ENCODE measurements around the gene IFI35. TPM values are rescaled to one million over a fixed set of nuclear protein-coding genes. Genes with fewer than 3 reads are reported as not detected.
A peak's percentile ranks its signal among the peaks of the same experiment; 100 is the strongest.

IFI35 gene
- polyA plus RNA-seq, 1 of the 3 experiments (the other 2 are of a cell fraction), result 17.6 TPM

DNA sequence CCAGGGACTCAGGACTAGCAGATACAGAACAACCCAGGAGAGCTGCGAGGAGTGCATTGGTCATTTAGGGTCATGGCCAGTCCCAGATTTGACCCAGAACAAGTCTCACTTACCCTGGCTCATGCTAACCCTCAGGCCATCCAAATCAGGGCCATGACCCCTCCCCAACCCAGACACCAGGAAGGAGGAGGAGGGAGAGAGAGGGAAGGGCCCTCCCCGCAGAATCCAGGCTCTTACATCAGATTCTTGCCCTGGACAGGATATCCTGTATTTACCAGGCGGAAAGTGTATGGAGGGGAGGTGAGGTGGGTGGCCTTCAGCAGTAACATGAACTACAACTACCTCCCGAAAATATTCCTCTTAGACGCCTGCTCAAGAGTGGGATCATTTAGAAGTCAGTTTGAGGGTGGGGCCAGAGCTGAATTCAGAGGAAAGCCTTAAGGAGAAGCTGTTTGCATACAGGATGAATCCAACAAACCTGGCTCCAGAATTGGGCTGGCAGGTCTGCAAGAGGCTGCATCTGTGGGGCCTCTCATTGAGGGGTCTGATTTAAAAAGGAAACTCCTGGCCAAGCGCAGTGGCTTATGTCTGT, 13.5 kb downstream of the IFI35 start:
- H3K4me3 ChIP-seq (ENCODE audit: low read depth in 2 of 2, low read length in 1 of 2), result peak overlapping the region in 1 of 2 experiments; percentile 99; a peak in 2 of 4 replicates
- no peak for DNase-seq
- WGBS (ENCODE audit: low lambda C conversion rate), result 84% methylated on average over 6 of the region's 6 CpGs

More for the DNA sequence above, 13.5 kb downstream of the IFI35 start:
- peaks cover 15 to 24% of the 10 kb centered on the region in 2 experiments for H3K36me3 ChIP-seq (replicated peaks in 1 of 2; ENCODE audit: control insufficient read depth in 1 of 2, insufficient read depth in 2 of 2, low read length in 1 of 2)
- H3K4me1 ChIP-seq (ENCODE audit: control insufficient read depth in 1 of 2, insufficient read depth in 2 of 2, low read depth in 1 of 2, low read length in 1 of 2), result peaks cover 0 to 26% of the 10 kb centered on the region in 2 experiments; a peak in 2 of 4 replicates
- peaks cover 31% of the 10 kb centered on the region for H3K79me2 ChIP-seq (ENCODE audit: insufficient read depth)
- H3K9me3 ChIP-seq, result no peaks in the 10 kb centered on the region
- H3F3A ChIP-seq (replicated peaks; ENCODE audit: insufficient read depth), result peaks cover 6% of the 10 kb centered on the region
- H3K9me2 ChIP-seq, result no peaks in the 10 kb centered on the region
- no peak for TF ChIP-seq CTCF (IDR thresholded peaks at IDR 0.05)
- TF ChIP-seq, protein P1, sequence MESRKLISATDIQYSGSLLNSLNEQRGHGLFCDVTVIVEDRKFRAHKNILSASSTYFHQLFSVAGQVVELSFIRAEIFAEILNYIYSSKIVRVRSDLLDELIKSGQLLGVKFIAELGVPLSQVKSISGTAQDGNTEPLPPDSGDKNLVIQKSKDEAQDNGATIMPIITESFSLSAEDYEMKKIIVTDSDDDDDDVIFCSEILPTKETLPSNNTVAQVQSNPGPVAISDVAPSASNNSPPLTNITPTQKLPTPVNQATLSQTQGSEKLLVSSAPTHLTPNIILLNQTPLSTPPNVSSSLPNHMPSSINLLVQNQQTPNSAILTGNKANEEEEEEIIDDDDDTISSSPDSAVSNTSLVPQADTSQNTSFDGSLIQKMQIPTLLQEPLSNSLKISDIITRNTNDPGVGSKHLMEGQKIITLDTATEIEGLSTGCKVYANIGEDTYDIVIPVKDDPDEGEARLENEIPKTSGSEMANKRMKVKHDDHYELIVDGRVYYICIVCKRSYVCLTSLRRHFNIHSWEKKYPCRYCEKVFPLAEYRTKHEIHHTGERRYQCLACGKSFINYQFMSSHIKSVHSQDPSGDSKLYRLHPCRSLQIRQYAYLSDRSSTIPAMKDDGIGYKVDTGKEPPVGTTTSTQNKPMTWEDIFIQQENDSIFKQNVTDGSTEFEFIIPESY (IDR thresholded peaks at IDR 0.05; ENCODE audit: borderline replicate concordance, low read depth), result no peak
- TF ChIP-seq TAF1 (IDR thresholded peaks at IDR 0.05; ENCODE audit: borderline replicate concordance, low read depth, low read length), result no peak
- no peak for TF ChIP-seq EZH2phosphoT487 (IDR thresholded peaks at IDR 0.05; ENCODE audit: borderline replicate concordance, low read depth)
- TF ChIP-seq USF2 (IDR thresholded peaks at IDR 0.05; ENCODE audit: borderline replicate concordance, low read depth, low read length), result no peak
- TF ChIP-seq, protein P2, sequence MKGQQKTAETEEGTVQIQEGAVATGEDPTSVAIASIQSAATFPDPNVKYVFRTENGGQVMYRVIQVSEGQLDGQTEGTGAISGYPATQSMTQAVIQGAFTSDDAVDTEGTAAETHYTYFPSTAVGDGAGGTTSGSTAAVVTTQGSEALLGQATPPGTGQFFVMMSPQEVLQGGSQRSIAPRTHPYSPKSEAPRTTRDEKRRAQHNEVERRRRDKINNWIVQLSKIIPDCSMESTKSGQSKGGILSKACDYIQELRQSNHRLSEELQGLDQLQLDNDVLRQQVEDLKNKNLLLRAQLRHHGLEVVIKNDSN (IDR thresholded peaks at IDR 0.05; ENCODE audit: borderline replicate concordance, low read depth), result no peak
- no peak for TF ChIP-seq ELF1 (IDR thresholded peaks at IDR 0.05)
- TF ChIP-seq POLR2AphosphoS5 (IDR thresholded peaks at IDR 0.05; ENCODE audit: low read depth, low read length), result no peak
- no peak for TF ChIP-seq YY1 (IDR thresholded peaks at IDR 0.05; ENCODE audit: low read depth)
- POLR2A ChIA-PET, result interaction anchor here (2.5 kb wide), 1 partner anchor 22 kb away, joined by 15 read pairs; the partner anchor contains the start of gene RPL27
- CTCF ChIA-PET, result interaction anchor here (3.1 kb wide), 1 partner anchor 22 kb away, joined by 11 read pairs; the partner anchor contains the start of gene RPL27
- H3K9ac ChIP-seq, result no peak overlapping the region; the same call in 1 of the 2 replicates
- no peaks in the 10 kb centered on the region for H3K27me3 ChIP-seq (ENCODE audit: insufficient read depth)
- peak overlapping the region in 1 of 2 experiments; percentile 20; a peak in 1 of 4 replicates for H3K27ac ChIP-seq (ENCODE audit: low read depth in 2 of 2, low read length in 1 of 2)
- peak overlapping the region; percentile 98 for H3K4me2 ChIP-seq
- 0 out of 2 replicates have a peak, but pooled peaks cover 6% of the 10 kb centered on the region for H4K20me1 ChIP-seq (ENCODE audit: insufficient read depth)
- H2AFZ ChIP-seq (ENCODE audit: low read depth), result no peak overlapping the region

Data from SK-N-SH (cell line).